NCI-H446 (cell line): ENCODE data around the gene ULK1.

Source experiments
- DNase-seq, 2 experiments: peaks; one replicate each; lab custom pipeline; 2025; lab: John Stamatoyannopoulos, UW

ULK1 gene

DNA sequence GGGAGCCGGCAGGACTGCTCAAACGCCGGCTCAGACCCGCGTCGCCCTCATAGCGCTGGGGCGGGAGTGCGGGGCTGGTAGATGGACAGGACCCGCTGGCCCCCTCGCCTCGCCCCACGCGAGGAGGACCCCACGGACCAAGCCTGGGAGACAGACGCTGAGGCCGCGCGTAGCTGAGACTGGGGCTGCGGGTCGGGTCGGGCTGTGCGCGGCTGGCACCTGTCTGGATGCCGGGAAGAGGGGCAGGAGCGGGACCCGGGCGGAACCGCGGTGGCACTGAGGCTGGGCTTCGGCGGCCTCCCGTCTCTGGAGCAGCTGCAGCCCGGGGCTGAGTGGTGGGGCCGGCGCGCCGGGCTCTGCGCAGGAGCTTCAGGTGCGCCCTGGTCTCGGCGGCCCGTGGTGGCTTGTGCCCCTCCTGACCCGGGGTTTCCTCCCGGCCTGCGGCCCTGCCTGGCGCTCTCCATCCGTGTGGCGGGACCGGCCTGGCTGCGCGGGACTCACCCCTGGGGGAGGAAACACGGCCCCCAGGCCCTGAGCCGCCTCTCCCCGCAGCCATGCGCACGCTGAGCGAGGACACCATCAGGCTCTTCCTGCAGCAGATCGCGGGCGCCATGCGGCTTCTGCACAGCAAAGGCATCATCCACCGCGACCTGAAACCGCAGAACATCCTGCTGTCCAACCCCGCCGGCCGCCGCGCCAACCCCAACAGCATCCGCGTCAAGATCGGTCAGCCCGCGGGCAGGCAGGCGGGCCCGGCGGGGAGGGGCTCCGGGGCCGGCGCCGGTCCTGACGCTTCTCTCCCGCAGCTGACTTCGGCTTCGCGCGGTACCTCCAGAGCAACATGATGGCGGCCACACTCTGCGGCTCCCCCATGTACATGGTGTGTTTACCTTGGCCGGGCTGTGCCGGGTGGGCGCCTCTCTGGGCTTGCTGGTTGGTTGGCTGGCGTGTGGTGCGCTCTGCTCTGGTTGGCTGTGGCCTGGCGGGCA is 14.0 kb downstream of the ULK1 start:
- DNase-seq: no peak

DNA sequence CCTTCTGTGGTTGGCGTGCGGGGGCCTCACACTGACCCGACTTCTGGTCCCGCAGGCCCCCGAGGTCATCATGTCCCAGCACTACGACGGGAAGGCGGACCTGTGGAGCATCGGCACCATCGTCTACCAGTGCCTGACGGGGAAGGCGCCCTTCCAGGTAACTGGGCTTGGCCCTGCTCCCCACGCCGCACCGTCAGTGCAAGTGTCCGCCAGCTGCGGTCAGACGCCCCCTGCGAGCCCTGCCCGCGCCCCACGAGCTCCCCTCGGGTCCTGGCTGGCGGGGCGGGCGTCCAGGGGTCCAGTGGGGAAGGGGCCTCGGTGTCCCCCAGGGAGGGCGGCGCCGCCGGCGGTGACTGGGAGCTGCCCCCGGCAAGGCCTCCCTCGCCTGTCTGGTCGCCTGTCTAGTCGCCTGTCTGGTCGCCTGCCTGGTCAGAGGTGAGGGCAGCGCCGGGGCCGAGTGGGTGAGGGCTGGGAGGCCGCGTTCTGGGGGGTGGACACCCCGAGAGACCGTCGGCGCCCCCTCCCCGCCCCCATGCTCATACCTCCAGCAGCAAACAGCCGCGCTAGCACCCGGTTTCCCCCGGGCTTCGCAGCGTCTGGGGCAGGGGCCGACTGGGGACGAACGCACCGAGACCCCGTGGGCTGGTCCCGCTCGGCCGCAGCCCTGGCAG is 14.8 kb downstream of the ULK1 start:
- DNase-seq: no peak

DNA sequence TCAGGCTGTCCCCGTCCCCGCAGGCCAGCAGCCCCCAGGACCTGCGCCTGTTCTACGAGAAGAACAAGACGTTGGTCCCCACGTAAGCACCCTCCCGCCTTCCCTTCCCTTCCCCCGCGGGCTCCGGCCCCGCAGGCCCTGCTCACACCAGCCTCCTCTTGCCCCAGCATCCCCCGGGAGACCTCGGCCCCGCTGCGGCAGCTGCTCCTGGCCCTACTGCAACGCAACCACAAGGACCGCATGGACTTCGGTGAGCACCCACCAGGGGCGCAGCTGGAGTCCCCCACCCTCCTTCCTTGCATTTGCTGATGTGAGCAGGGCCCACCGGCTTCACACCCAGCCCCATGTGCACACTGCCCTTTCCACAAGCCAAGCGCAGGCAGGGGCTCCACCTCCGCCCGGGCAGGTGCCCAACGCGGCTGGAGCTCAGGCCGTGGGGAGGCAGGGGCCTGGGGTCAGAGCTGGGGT is 15.4 kb downstream of the ULK1 start:
- no peak for DNase-seq

DNA sequence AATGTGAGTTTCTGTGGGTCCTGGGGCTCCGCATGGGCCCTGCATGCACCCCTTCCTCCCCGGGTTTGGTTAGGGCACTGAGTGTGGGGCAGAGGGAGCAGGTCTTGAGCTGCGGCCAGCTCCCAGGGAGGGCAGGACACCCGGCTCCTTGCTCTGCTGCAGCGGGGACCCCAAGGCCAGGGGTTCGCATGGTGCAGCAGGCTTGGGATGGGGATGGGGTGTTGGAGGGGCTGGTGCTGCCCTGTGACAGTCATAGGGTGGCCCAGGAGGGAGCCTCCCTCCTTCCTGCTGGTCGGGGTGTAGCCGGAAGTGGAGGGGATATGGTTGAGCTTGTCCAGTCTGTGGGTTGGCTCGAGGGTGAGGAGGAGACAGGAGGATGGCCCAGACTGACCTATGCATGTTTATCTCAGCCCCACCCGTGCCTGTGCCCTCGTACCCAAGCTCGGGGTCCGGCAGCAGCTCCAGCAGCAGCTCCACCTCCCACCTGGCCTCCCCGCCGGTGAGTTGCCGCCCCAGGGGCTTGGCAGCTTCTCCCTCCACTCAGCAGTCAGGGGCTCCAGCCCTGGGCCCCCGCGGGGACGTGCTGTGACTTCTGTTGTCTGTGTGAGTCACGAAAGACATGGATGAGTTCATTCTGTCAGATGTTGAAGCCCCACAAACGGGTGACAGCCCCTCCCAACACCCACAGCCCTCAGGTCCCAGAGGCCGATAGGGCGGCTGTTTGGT is 16.0 kb downstream of the ULK1 start:
- DNase-seq: no peak

DNA sequence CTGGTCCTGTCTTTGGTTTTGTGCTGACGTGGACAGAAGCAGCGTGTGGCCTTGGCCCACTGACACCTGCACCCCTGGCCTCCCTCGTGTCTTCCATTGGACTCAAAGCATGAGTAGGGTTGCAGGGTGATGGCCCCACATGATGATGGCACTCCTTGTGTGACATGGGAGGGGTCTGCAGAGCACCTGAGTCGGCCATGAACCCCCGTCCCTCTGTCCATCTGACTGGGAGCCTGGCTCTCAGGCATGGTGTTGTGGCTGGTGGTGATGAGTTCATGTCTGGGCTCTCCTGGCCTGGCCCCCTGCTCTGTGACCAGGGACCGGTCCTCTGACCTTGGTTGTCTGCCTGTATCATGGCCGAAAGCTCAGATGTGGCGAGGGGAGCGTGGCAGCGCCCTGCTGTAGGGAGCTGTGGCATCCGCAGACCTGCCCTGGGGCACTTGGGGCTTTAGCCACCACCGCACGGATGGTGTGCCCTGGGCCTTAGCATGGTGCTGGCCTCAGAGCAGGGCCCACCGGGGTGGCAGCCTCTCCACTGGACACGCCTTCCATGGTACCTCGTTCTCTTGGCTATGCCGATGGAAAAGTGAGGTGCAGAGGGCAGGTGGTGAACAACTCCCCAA is 16.7 kb downstream of the ULK1 start:
- DNase-seq: no peak

DNA sequence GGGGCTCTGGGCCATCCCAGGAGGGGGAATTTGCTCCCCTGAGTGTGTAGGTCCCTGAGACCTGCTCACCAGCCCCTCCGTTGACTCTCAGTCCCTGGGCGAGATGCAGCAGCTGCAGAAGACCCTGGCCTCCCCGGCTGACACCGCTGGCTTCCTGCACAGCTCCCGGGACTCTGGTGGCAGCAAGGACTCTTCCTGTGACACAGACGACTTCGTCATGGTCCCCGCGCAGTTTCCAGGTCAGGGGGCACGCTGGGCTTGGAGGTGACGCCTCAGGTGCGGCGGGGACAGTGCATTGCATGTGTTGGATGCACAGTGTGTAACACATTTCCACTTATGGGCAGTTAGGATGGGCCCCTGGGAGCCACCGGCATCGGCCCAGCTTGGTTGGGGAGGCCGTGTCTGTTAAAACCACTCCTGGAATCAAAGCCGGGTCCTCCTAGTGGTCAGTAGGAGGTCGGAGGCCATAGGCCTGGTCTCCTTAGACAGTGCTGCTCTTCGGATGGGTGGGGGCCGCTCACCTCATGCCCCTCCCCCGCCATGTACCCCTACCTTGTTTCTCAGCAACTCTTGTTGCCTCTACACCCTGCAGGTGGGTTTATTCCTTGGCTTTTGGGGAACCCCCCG is 17.5 kb downstream of the ULK1 start:
- no peak for DNase-seq

DNA sequence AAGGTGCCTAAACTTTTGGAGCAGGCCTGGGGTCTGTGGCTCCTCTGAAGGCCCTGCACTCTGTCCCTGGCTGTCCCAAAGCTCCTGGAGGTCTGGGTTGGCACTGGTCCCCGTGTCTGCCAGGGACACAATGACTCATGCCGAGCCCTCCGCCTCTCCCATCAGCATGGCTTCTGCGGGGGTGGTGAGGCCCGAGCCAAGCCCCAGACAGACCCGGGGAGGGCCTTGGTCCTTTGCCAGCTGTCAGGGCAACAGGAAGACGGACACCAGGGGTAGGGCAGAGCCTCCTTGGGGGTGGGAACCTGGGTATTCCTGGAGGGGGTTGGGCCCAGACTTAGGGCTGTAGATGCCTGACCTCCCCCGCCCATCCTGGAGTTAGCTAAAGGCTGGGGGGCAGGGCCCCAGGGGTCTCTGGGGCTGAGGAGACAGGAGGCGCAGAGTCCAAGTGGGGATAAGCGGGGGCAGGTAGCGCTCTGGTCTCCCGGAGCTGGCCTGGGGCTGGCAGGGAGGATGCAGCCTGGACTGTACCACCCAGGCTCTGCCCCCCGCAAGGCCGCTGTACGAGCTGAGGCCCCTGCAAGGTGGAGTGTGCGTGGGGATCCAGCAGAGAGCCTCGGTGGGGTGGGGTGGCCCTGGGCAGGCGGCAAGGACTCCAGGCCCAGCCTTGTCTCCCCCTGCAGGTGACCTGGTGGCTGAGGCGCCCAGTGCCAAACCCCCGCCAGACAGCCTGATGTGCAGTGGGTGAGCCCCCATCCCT is 18.3 kb downstream of the ULK1 start:
- DNase-seq: peak; percentile 34 to 81

DNA sequence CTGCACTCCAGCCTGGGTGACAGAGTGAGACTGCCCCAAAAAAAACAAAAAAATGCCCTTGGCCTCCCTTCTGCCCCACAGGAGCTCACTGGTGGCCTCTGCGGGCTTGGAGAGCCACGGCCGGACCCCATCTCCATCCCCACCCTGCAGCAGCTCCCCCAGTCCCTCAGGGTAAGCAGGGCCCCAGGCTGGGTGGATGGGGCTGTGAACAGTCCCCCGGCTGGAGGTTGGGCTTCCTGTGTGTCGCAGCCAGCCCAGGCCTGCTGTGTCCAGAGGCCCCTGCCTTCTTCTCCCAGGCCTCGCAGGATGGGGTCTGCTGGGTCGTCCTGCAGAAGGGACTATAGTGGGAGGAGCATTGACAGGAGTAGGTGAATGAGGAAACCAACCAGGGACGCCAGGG is 19.2 kb downstream of the ULK1 start:
- DNase-seq: no peak

DNA sequence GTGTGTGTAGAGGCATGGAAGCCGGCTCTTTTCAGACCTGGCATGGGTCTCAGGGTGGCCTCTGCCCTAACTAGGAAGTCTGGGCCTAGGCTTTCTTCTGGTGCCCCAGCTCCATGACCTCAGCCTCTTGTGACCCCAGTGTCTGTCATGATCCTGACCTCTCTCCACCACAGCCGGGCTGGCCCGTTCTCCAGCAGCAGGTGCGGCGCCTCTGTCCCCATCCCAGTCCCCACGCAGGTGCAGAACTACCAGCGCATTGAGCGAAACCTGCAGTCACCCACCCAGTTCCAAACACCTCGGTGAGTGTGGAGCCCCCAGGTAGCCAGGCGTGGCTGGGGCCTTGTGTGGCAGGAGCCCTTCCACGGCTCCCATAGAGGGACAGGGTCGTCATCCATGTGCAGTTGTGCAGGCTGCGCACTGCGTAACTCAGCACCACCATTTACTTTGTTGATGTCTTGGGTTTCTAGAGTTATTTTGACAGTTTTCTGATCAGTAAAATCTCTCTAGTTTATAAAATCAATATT is 19.8 kb downstream of the ULK1 start:
- DNase-seq: no peak

DNA sequence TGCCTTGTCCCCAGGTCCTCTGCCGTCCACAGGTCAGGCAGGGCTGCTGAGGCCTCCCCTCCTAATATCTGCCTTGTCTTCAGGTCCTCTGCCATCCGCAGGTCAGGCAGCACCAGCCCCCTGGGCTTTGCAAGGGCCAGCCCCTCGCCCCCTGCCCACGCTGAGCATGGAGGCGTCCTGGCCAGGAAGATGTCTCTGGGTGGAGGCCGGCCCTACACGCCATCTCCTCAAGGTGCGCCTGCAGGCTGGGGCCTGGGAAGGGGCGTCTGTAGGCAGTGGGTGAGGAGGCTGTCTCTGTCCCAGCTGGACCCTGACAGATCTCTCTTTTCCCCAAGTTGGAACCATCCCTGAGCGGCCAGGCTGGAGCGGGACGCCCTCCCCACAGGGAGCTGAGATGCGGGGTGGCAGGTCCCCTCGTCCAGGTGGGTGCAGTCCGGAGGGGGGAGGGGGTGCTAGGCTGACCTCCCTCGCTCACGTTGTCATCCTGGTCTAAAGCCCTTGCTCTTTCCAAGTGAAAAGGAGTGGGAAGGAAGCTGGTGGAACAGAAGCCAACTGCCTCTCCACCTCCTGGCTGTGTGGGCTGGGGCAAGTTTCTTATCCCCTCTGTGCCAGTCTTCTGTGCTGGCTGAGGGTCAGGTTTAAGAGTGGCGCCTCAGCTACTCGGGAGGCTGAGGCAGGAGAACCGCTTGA is 20.7 kb downstream of the ULK1 start:
- DNase-seq: no peak

DNA sequence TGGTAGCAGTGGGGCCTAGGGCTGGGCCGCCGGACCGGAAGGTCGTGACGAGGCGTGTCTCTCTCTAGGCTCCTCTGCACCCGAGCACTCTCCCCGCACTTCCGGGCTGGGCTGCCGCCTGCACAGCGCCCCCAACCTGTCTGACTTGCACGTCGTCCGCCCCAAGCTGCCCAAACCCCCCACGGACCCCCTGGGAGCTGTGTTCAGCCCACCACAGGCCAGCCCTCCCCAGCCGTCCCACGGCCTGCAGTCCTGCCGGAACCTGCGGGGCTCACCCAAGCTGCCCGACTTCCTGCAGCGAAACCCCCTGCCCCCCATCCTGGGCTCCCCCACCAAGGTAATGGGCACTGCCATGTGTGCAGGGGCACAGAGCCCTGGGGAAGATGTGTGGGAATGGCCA is 21.4 kb downstream of the ULK1 start:
- DNase-seq: no peak

DNA sequence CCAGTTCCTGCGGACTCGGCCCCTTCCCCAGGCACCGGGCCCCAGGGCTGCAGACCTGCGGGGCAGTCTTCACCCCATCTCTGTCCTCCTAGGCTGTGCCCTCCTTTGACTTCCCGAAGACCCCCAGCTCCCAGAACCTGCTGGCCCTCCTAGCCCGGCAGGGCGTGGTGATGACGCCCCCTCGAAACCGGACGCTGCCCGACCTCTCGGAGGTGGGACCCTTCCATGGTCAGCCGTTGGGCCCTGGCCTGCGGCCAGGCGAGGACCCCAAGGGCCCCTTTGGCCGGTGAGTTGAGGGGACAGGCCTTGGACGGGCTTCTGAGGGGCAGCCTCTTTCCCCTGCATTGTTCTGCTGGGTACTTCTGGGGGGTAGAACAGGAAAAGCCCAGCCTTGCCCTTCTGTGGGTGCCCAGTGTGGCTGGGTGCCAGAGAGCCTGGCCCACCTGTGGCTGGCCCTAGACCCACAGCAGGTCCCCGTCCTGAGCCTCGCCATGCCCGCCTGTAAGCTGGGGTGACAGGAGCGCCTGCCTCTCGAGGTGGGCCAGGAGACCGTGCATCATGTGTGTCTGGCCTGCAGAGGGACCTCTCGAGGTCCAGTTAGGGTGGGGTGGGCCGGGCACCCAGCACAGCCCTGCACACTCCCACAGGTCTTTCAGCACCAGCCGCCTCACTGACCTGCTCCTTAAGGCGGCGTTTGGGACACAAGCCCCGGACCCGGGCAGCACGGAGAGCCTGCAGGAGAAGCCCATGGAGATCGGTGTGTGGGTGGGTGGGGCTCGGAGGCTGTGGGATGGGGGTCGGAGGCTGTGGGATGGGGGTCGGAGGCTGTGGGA is 22.1 kb downstream of the ULK1 start:
- no peak for DNase-seq

DNA sequence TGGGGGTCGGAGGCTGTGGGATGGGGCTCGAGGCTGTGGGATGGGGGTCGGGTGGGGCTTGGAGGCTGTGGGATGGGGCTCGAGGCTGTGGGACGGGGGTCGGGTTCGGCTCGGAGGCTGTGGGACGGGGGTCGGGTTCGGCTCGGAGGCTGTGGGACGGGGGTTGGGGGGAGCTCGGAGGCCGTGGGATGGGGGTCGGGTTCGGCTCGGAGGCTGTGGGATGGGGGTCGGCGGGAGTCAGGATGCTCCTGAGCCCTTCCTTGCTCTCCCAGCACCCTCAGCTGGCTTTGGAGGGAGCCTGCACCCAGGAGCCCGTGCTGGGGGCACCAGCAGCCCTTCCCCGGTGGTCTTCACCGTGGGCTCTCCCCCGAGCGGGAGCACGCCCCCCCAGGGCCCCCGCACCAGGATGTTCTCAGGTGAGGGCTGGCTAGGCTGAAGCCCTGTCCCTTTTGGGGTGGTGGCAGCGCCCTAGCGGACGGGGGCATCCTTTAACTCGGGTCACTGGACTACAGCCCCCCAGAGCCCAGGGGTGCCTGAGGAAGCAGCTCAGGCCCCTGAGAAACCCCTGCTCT is 22.8 kb downstream of the ULK1 start:
- DNase-seq: no peak

DNA sequence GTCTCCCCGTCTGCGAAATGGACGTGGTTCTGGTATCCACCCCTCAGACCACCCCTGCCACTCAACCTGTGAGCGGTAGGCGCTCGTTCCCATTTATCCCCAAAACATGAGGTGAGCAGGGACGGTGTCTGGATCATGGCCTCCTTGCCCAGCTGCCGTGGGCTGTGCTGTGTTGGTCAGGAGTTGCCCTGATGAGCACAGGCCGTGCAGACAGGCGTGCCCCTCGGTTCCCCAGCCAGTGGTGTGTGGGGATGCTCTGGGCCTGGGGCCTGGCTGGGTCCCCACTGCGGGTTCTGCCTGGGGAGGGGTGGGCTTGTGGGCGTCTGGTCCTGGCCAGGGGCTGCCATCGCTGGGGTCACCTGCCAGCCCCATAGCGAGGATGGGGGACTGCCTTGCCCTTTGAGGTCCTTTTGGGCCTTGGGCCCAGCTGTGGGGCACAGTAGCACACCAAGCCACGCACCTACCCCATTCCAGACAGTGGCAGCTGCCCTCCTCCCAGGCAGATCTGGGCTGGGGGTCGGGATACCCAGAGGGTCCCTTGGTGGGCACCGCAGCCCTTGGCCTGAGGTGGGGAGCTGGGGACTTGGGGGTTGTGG is 23.4 kb downstream of the ULK1 start:
- no peak for DNase-seq

DNA sequence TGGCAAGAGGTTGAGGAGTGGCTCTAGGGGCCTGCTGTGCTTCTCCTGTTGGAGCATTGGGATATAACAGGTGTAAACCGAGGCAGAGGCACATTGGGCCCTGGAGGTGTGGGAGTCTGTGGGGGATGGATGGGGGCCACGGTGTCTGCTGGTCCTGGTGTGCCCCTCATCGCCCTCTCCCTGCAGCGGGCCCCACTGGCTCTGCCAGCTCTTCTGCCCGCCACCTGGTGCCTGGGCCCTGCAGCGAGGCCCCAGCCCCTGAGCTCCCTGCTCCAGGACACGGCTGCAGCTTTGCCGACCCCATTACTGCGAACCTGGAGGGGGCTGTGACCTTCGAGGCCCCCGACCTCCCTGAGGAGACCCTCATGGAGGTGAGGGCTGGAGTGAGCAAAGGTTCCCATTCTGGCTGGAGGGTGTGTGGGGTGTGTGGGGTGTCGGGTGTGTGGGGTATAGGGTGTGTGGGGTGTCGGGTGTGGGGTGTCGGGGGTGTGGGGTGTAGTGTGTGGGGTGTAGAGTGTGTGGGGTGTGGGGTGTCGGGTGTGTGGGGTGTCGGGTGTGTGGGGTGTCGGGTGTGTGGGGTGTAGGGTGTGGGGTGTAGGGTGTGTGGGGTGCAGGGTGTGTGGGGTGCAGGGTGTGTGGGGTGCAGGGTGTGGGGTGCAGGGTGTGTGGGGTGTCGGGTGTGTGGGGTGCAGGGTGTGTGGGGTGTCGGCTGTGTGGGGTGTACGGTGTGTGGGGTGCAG is 24.1 kb downstream of the ULK1 start:
- DNase-seq: no peak

DNA sequence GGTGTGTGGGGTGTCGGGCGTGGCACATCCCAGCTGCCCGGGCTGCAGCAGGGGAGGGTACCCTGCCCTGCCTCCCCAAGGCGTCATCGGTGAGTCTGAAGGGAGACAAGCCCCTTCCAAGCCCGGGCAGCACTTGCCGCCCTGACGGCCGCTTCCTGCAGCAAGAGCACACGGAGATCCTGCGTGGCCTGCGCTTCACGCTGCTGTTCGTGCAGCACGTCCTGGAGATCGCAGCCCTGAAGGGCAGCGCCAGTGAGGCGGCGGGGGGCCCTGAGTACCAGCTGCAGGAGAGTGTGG is 24.6 kb downstream of the ULK1 start:
- DNase-seq: no peak

DNA sequence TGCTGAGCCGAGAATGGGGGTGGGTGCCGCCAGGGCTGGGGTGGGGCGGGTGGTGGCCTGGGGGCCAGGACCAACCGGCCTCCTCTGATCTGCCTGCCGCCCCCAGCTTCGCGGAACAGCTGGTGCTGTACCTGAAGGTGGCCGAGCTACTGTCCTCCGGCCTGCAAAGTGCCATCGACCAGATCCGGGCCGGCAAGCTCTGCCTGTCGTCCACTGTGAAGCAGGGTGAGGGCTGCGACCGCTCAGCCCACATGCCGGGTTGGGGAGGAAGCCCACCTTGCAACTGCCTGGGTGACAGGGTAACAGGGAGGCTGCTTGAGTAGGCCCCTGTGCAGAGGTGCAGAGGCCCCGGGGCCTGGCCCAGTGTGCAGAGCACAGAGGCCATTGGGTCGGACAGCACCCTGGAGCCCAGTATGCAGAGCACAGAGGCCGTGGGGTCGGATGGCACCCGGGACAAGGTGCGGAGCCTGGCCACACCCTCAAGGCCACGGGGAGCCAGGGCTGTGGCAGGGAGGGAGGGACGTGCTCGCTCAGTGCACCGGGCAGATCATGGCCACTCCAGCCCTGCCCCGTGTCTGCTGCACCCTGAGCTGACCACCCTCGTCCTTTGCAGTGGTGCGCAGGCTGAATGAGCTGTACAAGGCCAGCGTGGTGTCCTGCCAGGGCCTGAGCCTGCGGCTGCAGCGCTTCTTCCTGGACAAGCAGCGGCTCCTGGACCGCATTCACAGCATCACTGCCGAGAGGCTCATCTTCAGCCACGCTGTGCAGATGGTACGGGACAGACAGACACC is 25.1 kb downstream of the ULK1 start:
- no peak for DNase-seq
